Measurements from ENCODE around the gene PICK1.
"Not testable (repeated sequence)": the region's sequence is repeated elsewhere in the genome, so short reads cannot be mapped to it uniquely, and the experiment has no call there.

The PICK1 gene

DNA sequence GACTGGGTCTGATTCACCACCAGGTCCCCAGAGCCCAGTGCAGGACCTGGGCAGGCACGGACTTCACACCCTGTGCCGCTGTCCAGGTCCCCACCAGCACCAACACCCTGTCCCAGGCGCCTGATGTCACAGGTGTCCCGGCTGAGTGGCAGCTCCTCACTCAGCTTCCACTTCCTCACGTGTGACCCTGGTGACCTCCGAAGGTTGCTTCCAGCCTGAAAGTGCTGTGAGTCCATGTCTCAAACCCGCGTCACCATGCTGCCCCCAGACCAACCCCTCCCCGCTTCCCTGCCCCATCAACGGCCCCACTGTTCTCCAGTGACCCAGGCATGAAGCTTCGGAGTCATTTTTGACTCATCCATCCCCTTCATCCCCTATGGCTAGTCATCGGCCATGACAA lies 25.7 kb upstream of the PICK1 start:
- no peak for DNase-seq

DNA sequence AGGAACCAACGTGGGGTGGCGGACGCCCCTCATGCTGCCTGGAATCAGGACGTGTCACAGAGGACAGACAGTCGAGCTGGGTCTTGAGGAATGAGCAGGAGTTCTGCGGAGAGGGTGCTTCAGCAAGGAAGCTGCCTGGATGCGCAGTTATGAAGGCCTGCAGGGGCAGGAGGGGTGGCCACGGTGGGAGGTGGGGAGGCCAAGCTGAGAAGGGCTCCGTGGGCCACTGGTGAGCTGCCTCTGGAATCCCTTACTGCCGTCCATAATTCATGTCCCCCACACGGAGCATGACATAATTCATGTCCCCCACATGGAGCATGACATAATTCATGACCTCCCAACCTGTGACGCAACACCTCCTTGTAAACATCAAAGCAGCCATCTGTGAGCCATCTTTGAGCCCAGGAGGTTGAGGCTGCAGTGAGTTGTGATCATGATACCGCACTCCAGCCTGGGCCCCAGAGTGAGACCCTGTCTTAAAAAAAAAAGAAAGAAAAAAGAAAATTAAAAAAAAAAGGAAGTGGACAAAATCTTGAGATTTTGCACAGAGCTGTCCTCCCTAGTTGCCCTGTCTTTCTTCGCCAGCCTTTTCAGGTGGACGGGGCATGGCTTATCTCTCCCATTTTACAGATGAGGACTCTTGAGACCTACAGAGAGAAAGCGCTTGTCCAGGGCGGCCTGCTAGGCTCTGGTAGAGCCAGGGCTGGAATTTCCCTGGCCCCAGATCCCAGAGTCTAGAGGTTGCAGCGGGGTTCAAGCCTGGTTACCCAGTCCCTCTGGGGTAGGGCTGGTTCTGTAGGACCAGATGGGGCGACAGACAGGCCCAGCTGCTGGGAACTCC lies 24.3 kb upstream of the PICK1 start:
- no peak for DNase-seq

DNA sequence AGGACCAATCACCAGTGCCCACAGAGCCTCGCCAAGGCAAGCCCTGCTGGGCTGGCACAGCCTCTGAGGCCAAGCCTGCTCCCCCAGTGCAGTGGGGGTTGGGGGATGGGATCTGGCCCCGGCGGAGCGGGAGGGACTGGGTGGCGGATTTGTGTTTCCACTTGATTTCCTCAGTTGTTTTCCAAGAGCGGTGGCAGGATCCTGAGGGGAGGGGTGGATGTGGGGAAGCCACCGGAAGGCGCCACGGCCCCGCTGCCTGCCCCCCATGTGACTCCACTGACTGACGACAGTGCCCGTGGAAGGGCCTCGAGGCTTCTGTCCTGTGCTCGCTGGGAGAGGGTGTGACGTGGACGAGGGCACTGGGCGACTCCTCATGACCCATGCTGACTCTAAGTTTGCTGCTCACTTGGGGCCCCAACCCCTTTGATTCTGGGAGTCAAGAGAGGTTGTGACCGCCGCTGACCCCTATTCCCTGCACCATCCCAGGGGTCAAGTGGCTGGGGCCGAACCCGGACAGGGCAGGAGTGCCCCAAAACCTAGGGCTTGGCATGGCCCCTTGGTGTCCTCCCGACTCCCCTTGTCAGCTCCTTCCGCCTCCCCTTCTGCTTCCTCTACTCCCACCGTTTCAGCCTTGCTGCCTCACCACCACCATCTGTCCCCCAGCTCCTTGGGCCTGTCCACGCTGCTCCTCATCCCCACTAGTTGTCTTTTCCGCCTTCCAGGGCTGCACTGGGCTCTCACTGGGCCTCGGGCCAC lies 23.5 kb upstream of the PICK1 start:
- no peak for DNase-seq

DNA sequence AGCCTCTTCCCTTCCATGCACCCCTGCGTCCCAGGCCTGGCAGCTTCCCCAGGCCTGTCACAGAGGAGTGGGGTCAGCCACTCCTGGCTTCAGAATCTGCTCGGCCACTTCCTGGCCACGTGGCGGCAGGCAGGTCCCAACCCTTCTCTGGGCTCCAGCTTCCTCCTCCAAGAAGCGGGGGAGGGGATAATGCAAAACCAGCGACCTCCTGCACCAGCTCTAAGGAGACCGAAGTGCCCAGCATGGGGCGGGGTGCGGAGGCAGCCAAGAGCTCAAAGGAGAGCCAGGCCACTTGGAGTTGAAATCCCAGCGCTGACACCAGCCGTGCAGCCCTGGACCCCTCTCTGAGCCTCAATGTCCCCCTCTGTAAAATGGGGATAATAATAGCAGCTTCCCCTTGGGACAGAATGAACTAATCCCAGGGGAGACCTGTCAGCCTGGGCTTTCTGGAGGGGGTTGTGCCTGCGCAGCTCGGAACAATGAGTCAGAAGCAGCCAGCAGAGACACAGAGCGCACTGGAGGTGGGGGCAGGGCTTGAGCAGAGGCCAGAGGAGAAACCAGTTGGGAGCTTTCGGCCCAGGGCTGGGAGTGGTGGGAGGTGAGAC lies 22.8 kb upstream of the PICK1 start:
- peak; percentile 66 for DNase-seq

DNA sequence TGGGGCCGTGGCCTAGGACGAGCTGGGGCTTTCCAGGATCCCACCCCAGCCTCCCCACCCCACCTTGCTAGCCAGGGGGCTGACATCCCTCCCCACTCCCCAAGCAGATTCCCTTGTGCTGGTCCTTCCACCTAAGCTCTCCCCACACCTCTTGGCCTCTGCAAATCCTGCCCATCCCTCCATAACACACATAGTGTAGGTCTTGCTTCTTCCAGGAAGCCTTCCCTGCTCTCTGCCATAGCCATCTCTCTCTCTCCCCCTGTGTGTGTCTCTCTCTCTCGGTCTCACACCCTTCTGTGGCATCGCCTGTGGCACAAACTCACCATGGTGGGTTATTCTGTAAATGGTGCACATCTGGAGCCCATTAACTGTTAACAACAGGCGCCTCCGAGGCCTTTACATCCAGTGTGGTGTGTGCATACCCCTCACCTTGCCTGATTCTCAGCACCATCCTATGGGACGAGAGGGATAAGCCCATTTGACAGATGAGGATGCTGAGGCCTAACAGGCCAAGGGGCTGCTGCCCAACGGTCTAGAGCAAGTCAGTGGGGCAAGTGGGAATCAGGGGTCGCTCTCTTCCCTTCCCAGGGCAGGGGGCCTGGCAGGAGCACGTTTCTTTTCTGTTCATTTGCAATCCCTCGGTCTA lies 22.2 kb upstream of the PICK1 start:
- no peak for DNase-seq

DNA sequence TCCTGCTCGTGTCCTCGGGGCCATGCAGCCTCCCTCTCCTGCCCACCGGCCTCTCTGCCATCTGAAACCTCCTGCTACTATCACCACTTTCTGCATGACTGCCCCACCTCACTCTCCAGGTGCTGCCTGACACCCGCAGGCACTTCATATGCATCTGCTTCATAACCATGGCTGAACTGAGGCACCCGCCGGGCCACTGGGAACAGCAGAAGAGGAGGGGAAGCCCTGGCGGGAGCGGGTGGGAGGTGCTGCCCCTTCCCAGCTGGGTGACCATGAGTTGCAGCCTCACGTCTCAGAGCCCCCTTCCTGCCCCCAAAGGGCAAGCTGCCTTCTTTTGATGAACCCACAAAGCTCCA lies 21.7 kb upstream of the PICK1 start:
- DNase-seq: no peak

DNA sequence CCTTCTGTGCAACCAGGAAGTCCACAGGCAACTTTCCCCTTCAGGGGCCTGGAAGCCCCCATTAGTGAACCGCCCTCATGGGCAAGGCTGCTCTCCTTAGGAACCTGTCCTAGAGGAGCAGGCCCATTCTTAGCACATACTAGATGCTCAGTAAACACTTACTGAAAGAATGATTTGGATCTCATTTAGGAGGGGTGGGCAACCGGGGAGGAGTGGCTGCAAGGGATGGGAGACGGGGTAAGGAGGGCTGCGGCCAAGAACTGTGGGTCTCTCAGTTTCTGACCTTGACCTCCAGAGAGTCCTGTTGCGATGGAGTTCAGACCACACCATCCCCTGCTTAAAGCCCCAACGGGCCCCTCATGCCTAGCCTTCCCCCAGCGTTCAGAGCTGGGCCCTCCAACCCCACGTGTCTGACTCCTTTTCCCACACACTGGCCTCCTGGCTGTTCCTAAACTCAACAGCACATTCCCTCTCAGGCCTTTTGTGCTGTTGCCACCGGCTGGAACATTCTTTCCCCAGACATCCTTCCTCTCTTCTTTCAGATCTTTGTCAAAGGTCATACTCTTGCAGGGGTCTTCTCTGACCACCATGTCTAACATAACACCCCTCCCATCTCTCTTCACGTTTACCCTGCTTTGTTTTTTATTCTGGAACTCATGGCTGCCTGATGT lies 20.7 kb upstream of the PICK1 start:
- no peak for DNase-seq

DNA sequence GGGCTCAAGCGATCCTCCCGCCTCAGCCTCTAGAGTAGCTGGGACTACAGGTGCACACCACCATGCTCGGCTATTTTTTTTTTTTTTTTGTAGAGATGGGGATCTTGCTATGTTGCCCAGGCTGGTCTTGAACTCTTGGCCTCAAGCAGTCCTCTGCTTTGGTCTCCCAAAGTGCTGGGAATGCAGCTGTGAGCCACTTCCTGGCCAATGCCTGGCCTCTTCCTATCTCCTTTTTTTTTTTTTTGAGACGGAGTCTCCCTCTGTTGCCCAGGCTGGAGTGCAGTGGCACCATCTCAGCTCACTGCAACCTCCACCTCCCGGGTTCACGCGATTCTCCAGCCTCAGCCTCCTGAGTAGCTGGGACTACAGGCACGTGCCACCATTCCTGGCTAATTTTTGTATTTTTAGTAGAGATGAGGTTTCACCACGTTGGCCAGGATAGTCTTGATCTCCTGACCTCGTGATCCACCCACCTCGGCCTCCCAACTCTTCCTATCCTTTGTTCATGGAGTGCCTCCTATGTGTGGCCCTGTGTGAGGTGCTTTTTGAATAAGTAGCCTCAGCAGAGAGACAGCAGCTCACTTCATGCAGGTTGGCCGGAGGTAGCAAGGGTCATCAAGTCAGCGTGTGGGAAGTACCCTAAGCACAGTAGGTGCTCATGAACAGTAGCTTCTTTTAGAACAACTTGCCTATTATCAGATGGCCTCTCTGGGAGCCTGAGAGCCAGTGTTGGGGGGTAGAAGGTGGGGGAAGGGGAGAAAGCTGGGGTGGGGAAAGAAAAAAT lies 19.6 kb upstream of the PICK1 start:
- DNase-seq: not testable (repeated sequence)

DNA sequence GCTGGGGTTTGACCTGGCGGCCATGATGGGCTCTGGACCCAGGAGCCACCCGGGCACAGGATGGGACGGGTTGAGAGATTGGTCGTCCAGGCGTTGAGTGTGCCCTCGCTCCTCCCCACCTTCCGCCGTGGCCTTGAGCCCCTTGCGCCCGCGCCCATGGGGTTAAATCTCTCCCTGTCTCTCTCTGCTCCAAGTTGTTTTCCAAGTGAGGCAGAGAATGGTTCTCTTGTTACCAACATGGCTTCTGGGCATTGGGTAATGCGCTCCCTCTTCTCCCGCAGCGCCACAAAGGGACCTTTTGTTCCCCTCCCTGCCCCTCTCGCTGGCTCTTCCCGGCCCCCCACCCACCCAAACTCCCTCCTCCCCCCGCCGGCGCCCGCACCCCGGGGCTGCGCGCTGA lies 18.8 kb upstream of the PICK1 start:
- no peak for DNase-seq

DNA sequence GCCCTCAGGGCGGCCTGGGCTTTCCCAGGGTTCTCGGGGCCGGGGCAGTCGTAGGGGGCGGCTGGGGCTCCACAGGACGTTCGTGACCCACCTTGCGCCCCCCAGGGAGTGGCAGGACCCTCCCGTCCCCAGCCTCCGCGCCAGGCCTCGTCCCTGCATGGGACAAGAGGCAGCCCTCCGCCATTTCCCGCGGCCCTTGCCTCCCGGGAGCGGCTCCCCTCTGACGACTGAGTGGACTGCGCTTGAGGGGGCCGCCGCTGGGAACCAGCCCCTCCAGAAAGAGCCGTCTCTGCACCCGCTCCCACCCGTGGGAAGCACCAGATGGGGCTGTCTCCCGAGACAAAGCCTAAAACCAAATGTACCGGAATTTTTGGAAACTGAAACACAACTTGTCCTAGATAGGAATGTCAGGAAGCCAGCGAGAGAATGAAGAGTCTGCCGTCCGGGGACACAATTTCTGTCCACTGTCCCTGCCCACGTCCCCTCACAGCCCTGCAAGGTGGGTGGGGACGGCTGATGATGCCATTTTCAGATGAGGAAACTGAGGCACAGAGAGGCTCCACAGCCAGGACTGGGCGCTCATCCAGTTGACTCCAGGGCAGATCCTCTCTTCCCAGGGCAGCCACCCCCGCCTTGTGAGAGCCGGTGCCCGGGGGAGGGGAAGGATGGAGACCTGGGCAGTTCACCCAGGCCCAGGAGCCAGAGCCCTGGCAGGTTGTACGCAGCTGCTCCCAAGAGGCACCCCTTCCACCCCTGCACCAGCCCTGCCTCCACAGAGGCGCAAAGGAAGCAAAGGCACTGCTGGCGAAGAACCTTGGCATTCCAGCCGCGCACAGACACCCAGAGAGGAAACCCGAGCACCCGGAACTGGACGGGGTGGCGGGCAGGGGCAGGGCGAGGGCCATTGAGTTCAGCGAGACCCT lies 18.1 kb upstream of the PICK1 start:
- DNase-seq: no peak

DNA sequence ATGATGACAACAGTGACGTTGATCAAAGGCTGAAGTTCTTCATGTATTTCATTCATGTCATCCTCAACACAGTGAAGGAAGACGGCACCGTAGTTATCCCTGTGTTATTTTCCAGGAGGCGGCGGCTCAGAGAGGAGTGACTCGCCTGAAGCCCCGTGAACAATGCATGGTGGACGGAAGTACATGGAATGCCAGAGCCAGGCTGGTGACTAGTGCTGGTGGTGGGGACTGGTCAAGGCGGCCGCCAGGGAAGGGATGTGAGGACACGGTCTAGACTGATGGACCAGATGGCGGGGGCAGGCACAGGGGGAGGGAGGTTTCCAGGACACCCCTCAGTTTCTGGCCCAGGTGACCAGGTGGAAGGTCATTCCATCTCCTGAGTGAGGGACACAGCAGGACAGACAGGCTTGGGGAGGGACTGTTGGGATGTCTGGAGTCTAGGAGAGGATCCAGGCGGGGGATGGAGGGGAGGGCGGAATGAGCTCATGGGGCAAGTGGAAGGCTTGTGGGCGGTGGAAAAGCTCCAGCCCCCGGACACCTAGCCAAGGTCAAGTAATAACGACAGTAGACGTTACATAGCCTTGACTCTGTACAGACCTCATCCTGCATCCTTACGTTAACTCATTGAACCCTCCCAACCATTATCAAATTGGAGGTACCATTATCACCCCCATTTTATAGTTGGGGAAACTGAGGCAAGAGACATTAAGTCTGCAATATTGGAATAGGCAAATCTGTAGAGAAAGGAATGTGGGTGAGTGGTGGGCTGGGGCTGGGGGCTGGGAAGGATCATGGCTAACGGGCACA lies 16.0 kb upstream of the PICK1 start:
- no peak for DNase-seq

DNA sequence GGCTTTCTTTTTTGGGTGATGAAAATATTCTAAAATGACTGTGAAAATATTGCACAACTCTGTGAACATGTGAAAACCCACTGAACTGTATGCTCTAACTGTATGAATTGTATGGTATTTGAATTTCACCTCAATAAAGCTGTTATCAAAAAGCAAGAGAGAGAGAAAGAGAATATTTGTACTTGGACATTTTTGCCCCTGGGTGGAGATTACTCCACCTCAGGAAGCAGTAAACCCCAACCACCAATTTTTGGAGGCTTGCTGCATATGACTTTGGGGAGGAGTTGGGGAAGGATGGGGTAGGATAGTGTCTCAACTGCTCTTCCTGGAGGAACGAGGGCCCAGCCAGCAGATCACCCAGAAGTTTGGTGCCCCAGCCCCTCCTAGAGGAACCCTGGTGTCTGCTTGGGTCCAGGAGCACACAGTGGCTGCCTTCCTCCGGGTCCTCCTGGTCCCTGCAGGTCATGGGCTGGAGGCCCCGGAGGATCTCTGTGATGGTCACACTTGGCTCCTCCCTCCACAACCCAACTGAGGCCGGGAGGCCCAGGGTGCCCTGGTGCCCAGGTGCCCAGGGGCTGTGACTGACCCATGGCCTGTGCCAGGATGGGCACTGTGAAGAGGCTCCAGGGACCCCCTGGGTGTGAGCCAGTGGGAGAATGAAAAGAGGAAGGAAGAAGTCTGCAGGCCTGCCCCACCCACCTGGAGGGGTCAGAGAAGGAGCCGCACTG lies 15.3 kb upstream of the PICK1 start:
- no peak for DNase-seq

DNA sequence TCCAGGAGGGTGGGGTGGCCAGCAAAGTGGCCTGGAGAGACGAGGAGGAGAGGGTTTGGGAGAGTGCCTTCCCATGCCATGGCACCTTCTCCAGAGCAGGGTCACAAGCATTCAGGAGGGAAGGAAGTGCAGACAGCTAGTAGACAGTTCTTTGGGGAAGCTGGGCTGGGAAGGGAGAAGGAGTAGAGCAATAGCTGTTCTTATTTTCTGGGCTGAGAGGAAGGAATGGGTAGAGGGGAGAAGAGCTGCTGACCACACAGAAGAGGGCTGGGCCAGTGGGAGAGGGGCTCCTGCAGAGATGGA lies 14.8 kb upstream of the PICK1 start:
- DNase-seq: no peak

DNA sequence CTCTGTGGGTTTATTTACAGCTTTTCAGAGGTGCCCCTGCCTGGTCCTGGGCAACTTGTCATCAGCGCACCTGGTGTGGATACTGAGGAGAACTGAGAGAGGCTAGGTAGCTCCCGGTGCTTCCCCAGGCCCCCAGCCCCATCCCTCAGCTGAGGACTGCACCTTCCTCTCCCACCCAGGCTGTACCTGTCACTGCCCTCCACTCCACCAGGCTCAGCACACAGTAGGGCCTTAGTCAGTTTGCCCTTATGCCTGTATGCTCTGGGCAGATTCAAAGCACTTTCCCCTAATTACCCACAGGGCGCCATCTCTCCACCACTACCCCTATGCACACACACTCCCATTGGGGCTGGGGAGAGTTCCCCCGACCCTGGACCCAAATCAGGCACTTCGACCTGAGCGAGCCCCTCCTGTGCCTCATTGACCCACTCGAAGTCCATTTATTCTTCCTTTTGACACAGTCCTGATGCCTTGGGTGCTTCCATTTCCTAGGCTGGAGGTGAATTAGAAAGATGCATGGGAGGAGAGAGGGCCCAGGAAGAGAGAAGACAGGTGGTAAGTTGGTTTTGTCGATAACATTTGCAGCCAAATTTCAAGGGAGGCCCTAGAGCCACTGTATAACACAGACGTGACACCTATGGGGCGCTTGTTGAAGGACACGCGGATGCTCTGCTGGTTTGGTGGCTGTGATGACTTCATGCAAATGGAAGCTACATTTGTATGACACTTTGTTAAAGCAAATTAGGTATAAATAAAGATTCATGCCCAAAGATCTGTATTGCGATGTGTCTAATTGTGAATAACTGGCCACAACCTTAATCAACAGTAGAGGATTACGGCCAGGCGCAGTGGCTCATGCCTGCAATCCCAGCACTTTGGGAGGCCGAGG lies 13.8 kb upstream of the PICK1 start:
- DNase-seq: no peak

DNA sequence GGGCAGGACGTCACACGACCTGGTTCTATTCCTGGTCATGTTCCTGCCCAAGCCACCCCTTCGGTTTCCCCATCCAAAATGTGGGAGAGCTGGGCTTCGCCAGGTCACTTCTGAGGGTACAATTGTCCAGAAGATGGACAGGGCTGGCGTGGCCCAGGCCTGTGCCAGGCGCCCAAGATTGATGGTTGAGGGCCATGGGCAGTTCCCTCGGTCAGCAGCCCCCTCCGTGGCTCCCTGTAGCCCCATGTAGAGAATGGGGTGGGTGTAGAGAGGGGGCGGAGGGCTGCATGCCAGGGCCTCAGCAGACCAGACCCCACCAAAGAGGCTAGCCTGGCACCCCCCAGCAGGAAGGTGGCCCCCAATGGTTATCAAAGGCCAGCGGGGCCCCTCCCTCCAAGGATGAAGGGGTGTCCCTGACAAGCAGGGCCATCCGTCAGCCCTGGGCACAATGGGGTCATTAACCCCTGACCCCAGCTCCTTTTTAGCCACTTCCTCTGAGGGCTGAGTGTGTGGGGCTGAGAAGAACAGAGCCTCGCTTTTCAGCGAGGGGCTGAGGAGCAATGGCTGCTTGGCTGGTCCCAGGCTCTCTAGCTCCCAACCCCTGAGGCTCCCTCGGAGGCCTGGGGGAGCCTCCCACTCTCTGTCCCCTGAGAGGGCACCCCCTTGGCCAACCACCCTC lies 11.0 kb upstream of the PICK1 start:
- no peak for DNase-seq

DNA sequence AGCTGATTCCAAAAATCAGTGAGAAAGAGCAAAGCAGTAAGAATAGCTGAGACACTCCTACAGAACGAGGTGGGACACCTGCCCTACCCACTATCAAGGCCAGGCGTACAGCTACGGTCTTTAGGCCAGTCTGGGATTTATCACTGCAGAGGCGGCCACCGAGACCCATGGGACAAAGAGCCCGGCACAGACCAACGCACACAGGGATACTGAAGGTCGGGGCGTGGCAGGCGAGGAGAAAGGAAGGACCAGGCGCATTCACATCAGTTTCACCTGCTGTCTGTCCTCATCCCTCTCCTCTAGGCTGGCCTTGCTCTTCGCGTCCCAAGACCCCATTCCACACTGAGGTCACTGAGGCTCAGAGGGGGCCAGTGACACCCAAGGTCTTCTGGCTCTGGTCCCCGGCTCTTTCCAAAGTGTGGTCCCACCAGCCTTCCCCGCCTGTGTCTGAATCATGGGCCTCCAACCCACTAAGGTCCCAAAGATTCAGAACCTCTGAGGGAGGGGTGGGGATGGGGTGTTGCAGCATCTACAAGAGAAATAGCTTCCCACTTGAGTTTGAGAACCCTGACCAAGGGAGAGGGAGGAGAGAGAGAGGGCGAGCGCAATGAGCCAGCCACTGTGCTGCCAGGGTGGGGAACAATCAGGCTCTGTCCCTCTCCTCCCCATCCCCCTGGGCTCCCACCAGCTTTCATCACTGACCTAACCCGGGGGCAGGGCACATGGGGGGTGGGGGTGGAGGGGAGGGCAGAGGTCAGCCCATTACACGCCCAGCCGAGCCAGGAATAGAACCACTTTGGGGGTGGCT lies 7.2 kb upstream of the PICK1 start:
- no peak for DNase-seq

DNA sequence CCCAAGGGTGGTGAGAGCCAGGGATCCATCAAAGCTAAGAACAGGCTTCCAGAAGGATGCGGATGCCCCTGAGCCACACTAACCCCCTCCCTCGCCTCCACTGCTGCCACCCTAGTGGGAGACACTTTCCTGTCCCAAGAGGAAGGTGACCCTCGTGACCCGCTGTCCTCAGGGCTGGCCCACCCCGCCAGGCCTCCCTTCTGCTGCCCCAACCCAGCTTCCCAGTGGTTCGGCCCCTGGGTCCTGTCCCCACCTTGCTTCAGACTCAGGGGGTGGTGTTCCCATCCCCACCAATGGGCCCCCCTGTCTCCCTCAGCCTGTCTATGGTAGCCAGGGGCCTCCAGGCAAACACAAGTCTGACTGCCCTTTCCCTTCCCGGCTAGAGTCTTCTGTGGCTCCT lies 6.5 kb upstream of the PICK1 start:
- no peak for DNase-seq
